Measurements from ENCODE around the gene LRRC2.
"Not testable (repeated sequence)": the region's sequence is repeated elsewhere in the genome, so short reads cannot be mapped to it uniquely, and the experiment has no call there.

Gene LRRC2

DNA sequence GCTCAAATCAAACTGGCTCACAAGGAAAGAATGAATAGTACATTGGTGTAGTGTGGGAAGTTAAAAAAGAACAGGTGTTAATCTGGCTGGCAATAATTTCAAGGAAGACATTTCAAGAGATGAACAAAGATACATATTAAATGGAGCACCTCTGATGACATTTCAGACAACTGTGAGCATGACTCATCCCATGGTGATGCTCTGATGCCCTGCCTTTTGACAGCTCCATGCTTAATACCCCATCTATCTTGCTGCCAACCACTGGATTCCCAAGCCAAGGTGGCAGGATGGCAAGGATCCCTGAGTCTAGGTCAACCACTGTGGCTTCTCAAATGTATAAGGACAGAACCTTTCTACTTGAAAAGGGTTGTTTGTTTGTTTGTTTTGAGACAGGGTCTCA lies 29.3 kb downstream of the LRRC2 start:
- no peak overlapping the region for H3K4me3 ChIP-seq (ENCODE audit: control insufficient read depth, low read depth, low read length)
- DNase-seq (ENCODE audit: low read depth), result no peak
- TF ChIP-seq CTCF (conservative IDR thresholded peaks at IDR 0.05; ENCODE audit: control insufficient read depth, insufficient read depth, low read depth, low read length), result no peak

GRCh38 chr3:46535746-46536145 lies 30.4 kb downstream of the LRRC2 start:
- no peak for DNase-seq (ENCODE audit: low read depth)
- no peak overlapping the region for H3K4me3 ChIP-seq (ENCODE audit: control insufficient read depth, low read depth, low read length)
- no peak for TF ChIP-seq CTCF (conservative IDR thresholded peaks at IDR 0.05; ENCODE audit: control insufficient read depth, insufficient read depth, low read depth, low read length)

GRCh38 chr3:46533091-46533490 lies 33.0 kb downstream of the LRRC2 start:
- no peak for DNase-seq (ENCODE audit: low read depth)
- no peak overlapping the region for H3K4me3 ChIP-seq (ENCODE audit: control insufficient read depth, low read depth, low read length)
- TF ChIP-seq CTCF (conservative IDR thresholded peaks at IDR 0.05; ENCODE audit: control insufficient read depth, insufficient read depth, low read depth, low read length), result no peak

- DNase-seq (ENCODE audit: low read depth), result no peak
- no peak overlapping the region for H3K4me3 ChIP-seq (ENCODE audit: control insufficient read depth, low read depth, low read length)
- TF ChIP-seq CTCF (conservative IDR thresholded peaks at IDR 0.05; ENCODE audit: control insufficient read depth, insufficient read depth, low read depth, low read length), result no peak
Observed at GRCh38 chr3:46527239-46527638, 38.9 kb downstream of the LRRC2 start.

DNA sequence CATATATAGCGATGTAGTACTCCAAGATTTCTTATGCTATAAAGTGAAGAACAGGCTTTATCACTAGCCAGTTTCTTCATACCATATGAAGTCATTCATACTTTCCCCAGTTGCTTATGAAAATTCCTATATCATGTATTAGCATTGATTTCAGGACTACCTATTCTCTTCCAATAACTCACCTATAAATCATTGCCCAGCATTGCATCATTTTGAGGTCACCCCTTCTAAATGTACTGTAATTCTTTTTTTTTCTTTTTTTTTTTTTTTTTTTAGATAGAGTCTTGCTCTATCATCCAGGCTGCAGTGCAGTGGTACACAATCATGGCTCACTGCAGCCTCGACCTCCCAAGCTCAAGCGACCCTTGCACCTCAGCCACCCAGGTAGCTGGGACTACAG lies 41.3 kb downstream of the LRRC2 start:
- no peak overlapping the region for H3K4me3 ChIP-seq (ENCODE audit: control insufficient read depth, low read depth, low read length)
- no peak for TF ChIP-seq CTCF (conservative IDR thresholded peaks at IDR 0.05; ENCODE audit: control insufficient read depth, insufficient read depth, low read depth, low read length)
- no peak for DNase-seq (ENCODE audit: low read depth)

- TF ChIP-seq CTCF (conservative IDR thresholded peaks at IDR 0.05; ENCODE audit: control insufficient read depth, insufficient read depth, low read depth, low read length), result no peak
- no peak for DNase-seq (ENCODE audit: low read depth)
Observed at GRCh38 chr3:46524008-46524407, 42.1 kb downstream of the LRRC2 start.

GRCh38 chr3:46523556-46523955 lies 42.5 kb downstream of the LRRC2 start:
- no peak for DNase-seq (ENCODE audit: low read depth)
- no peak for TF ChIP-seq CTCF (conservative IDR thresholded peaks at IDR 0.05; ENCODE audit: control insufficient read depth, insufficient read depth, low read depth, low read length)
- H3K4me3 ChIP-seq (ENCODE audit: control insufficient read depth, low read depth, low read length), result no peak overlapping the region

More at GRCh38 chr3:46524008-46524407, 42.1 kb downstream of the LRRC2 start:
- H3K4me3 ChIP-seq (ENCODE audit: control insufficient read depth, low read depth, low read length), result no peak overlapping the region

- not testable (repeated sequence) for DNase-seq (ENCODE audit: low read depth); H3K4me3 ChIP-seq (ENCODE audit: control insufficient read depth, low read depth, low read length)
Observed at GRCh38 chr3:46522201-46522600, 43.9 kb downstream of the LRRC2 start.

All from fibroblast of mammary gland (primary cell).